Neural progenitor cell (in vitro differentiated cells): ENCODE measurements around the gene ANKDD1A. TPM values are rescaled to one million over a fixed set of nuclear protein-coding genes. Genes with fewer than 3 reads are reported as not detected.
A peak's percentile ranks its signal among the peaks of the same experiment; 100 is the strongest.

Experiments used
- DNase-seq: peaks from one replicate; pipeline ENCODE4 v3.0.0-alpha.2; 2016; ENCODE audit warnings: low spot score
- H2AFZ ChIP-seq: fragments of 200-600 bp; sonication (generic); replicated peaks from 2 replicates; pipeline ENCODE4 v1.6.1; 2016; ENCODE audit warnings: antibody characterized with exemption
- H3F3A ChIP-seq: fragments of 200-600 bp; sonication (generic); 2 replicates; pipeline ENCODE4 v1.6.1; 2016; ENCODE audit warnings: antibody characterized with exemption, low read depth
- H3K27ac ChIP-seq: fragments of 200-600 bp; sonication (generic); 2 replicates; pipeline ENCODE4 v1.5.1; 2016; ENCODE audit warnings: mild to moderate bottlenecking
- H3K27me3 ChIP-seq: fragments of 200-600 bp; sonication (generic); 2 replicates; pipeline ENCODE4 v1.6.1; 2016; ENCODE audit warnings: mild to moderate bottlenecking, moderate library complexity
- H3K36me3 ChIP-seq: fragments of 200-600 bp; sonication (generic); 2 replicates; pipeline ENCODE4 v1.5.1; 2016
- H3K4me1 ChIP-seq: fragments of 200-600 bp; sonication (generic); 2 replicates; pipeline ENCODE4 v1.6.1; 2016; ENCODE audit warnings: mixed run types
- H3K4me2 ChIP-seq: fragments of 200-600 bp; sonication (generic); 2 replicates; pipeline ENCODE4 v1.6.1; 2016
- H3K4me3 ChIP-seq: fragments of 200-600 bp; sonication (generic); 2 replicates; pipeline ENCODE4 v1.5.1; 2016
- H3K79me2 ChIP-seq: fragments of 200-600 bp; sonication (generic); 2 replicates; pipeline ENCODE4 v1.6.1; 2016; ENCODE audit warnings: low read depth
- H3K9ac ChIP-seq: fragments of 200-600 bp; sonication (generic); 2 replicates; pipeline ENCODE4 v1.6.1; 2016
- H3K9me3 ChIP-seq: fragments of 200-600 bp; sonication (generic); 2 replicates; pipeline ENCODE4 v1.5.1; 2016; ENCODE audit warnings: low read depth
- H4K20me1 ChIP-seq: fragments of 200-600 bp; sonication (generic); 2 replicates; pipeline ENCODE4 v1.6.1; 2016; ENCODE audit warnings: low read depth
- H3K27ac Mint-ChIP-seq: 3 replicates; pipeline ENCODE4 v1.8.0; 2021; ENCODE audit warnings: mixed read lengths
- H3K27me3 Mint-ChIP-seq: 2 replicates; pipeline ENCODE4 v1.8.0; 2022; ENCODE audit warnings: low read depth, mild to moderate bottlenecking, inconsistent platforms, moderate library complexity, mixed read lengths; ENCODE audit not compliant: insufficient read depth
- H3K36me3 Mint-ChIP-seq: 3 replicates; pipeline ENCODE4 v1.8.0; 2021; ENCODE audit warnings: mixed read lengths
- H3K4me1 Mint-ChIP-seq: 3 replicates; pipeline ENCODE4 v1.8.0; 2021; ENCODE audit warnings: mixed read lengths
- H3K4me3 Mint-ChIP-seq: 3 replicates; pipeline ENCODE4 v1.8.0; 2021; ENCODE audit warnings: mild to moderate bottlenecking, moderate library complexity, mixed read lengths
- H3K9me3 Mint-ChIP-seq: 3 replicates; pipeline ENCODE4 v1.8.0; 2020; ENCODE audit warnings: mixed read lengths
- CTCF ChIP-seq: fragments of 200-600 bp; sonication (generic); IDR thresholded peaks from 2 replicates; pipeline ENCODE4 v1.5.1; 2017; ENCODE audit warnings: antibody characterized with exemption, mild to moderate bottlenecking
- EZH2 ChIP-seq: fragments of 200-600 bp; sonication (generic); IDR thresholded peaks from 2 replicates; pipeline ENCODE4 v1.6.1; 2017; ENCODE audit warnings: antibody characterized with exemption, mild to moderate bottlenecking, moderate library complexity
- EZH2phosphoT487 ChIP-seq: fragments of 200-600 bp; sonication (generic); IDR thresholded peaks from 2 replicates; pipeline ENCODE4 v1.6.1; 2017; ENCODE audit warnings: antibody characterized with exemption
- total RNA-seq: library from RNA; depleted of rRNA; stranded (reverse); fragments of >200 nt; gene quantifications from 2 replicates; pipeline ENCODE4 v1.2.3, GENCODE V29; 2015; ENCODE audit warnings: low replicate concordance

Gene ANKDD1A
- total RNA-seq, 1 donor from 2014 or later: 6.1 TPM

- no peaks in the 10 kb centered on the region for H3K4me1 Mint-ChIP-seq
- no peaks in the 10 kb centered on the region for H4K20me1 ChIP-seq
- H3K27ac Mint-ChIP-seq: no peak overlapping the region
- no peaks in the 10 kb centered on the region for H3K79me2 ChIP-seq
- TF ChIP-seq EZH2phosphoT487 (no peak), EZH2 (no peak), CTCF (no peak)
- no peak overlapping the region for H3K4me3 ChIP-seq
- H3K9me3 ChIP-seq: no peaks in the 10 kb centered on the region
- no peak for DNase-seq
- no peaks in the 10 kb centered on the region for H3K36me3 ChIP-seq
- H3F3A ChIP-seq: no peaks in the 10 kb centered on the region
- peaks cover 18% of the 10 kb centered on the region for H3K9me3 Mint-ChIP-seq
- H3K4me3 Mint-ChIP-seq: no peak overlapping the region
- no peak overlapping the region for H2AFZ ChIP-seq
- H3K27ac ChIP-seq: no peak overlapping the region
- no peak overlapping the region for H3K4me2 ChIP-seq
- H3K9ac ChIP-seq: no peak overlapping the region
- H3K36me3 Mint-ChIP-seq: peaks cover 16% of the 10 kb centered on the region
- H3K4me1 ChIP-seq: no peaks in the 10 kb centered on the region
- H3K27me3 Mint-ChIP-seq: peaks cover 8% of the 10 kb centered on the region
- H3K27me3 ChIP-seq: no peaks in the 10 kb centered on the region
Observed at GRCh38 chr15:64954395-64954794, 42.7 kb downstream of the ANKDD1A start.

DNA sequence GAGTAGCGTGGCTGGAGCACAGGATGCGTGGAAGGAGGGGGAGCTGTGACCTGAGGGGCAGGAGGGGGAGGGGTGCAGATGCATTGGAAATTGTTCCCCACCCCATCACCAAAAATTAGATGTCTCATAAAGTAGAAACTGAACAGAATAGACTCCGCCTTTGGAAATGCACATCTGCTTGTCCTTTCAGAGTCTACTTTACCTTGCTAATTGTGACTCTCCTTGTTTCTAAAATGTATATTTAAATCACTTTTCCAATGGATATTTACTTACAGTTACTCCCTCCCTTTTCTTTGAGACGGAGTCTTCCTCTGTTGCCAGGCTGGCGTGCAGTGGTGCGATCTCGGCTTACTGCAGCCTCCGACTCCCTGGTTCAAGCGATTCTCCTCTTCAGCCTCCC, 47.4 kb downstream of the ANKDD1A start:
- H3K4me2 ChIP-seq: no peak overlapping the region
- H3K27ac ChIP-seq: no peak overlapping the region
- no peak overlapping the region for H2AFZ ChIP-seq
- no peaks in the 10 kb centered on the region for H3K9me3 ChIP-seq
- Mint-ChIP-seq H3K4me3 (no peak overlapping the region), H3K36me3 (peaks cover 41% of the 10 kb centered on the region), H3K27ac (no peak overlapping the region), H3K4me1 (no peaks in the 10 kb centered on the region), H3K9me3 (peaks cover 9% of the 10 kb centered on the region), H3K27me3 (peaks cover 11% of the 10 kb centered on the region)
- no peaks in the 10 kb centered on the region for H3K4me1 ChIP-seq
- H3K9ac ChIP-seq: no peak overlapping the region
- H3K79me2 ChIP-seq: no peaks in the 10 kb centered on the region
- H3F3A ChIP-seq: no peaks in the 10 kb centered on the region
- no peak for DNase-seq
- H3K27me3 ChIP-seq: no peaks in the 10 kb centered on the region
- no peaks in the 10 kb centered on the region for H3K36me3 ChIP-seq
- H3K4me3 ChIP-seq: no peak overlapping the region
- H4K20me1 ChIP-seq: no peaks in the 10 kb centered on the region
- TF ChIP-seq CTCF: no peak
- no peak for TF ChIP-seq EZH2phosphoT487
- TF ChIP-seq EZH2: no peak

GRCh38 chr15:64960153-64960552, 48.5 kb downstream of the ANKDD1A start:
- Histone ChIP-seq H3K9ac (no peak overlapping the region), H2AFZ (no peak overlapping the region), H3K79me2 (no peaks in the 10 kb centered on the region), H4K20me1 (no peaks in the 10 kb centered on the region), H3K27ac (no peak overlapping the region), H3K36me3 (no peaks in the 10 kb centered on the region), H3K27me3 (no peaks in the 10 kb centered on the region), H3K4me1 (no peaks in the 10 kb centered on the region), H3K4me3 (no peak overlapping the region), H3F3A (no peaks in the 10 kb centered on the region), H3K4me2 (no peak overlapping the region), H3K9me3 (no peaks in the 10 kb centered on the region)
- no peak for TF ChIP-seq EZH2
- TF ChIP-seq EZH2phosphoT487: no peak
- TF ChIP-seq CTCF: no peak
- H3K9me3 Mint-ChIP-seq: no peaks in the 10 kb centered on the region
- no peak for DNase-seq
- no peak overlapping the region for H3K4me3 Mint-ChIP-seq
- H3K27ac Mint-ChIP-seq: no peak overlapping the region
- H3K36me3 Mint-ChIP-seq: peaks cover 46% of the 10 kb centered on the region
- H3K4me1 Mint-ChIP-seq: no peaks in the 10 kb centered on the region
- peaks cover 6% of the 10 kb centered on the region for H3K27me3 Mint-ChIP-seq

DNA sequence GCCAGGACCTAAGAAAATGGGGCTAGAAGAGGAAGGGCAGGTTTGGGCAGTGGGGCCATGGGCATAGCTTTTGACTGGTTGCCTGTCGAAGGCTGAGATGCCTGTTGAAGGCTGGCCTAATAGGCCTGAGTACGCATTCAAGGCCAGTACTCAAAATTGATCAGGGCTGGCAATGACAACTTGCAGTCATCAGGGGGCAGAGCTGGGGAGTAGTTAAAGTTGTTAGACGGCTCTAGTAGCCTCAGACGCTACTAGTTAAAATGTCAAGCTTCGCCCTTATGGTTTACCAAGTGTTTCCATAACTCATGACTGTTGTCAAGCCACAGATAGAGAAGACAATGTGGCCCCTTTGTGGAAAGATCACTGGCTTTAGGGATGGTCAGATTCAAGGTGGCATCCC, 49.3 kb downstream of the ANKDD1A start:
- peaks cover 6% of the 10 kb centered on the region for H3K27me3 Mint-ChIP-seq
- no peaks in the 10 kb centered on the region for H3K27me3 ChIP-seq
- no peak overlapping the region for H3K9ac ChIP-seq
- H2AFZ ChIP-seq: no peak overlapping the region
- H3K4me3 ChIP-seq: no peak overlapping the region
- no peak overlapping the region for H3K4me3 Mint-ChIP-seq
- no peaks in the 10 kb centered on the region for H4K20me1 ChIP-seq
- H3K27ac ChIP-seq: no peak overlapping the region
- H3K4me2 ChIP-seq: no peak overlapping the region
- H3K36me3 Mint-ChIP-seq: peaks cover 42% of the 10 kb centered on the region
- H3K36me3 ChIP-seq: no peaks in the 10 kb centered on the region
- H3K9me3 Mint-ChIP-seq: no peaks in the 10 kb centered on the region
- H3K4me1 ChIP-seq: no peaks in the 10 kb centered on the region
- DNase-seq: no peak
- H3K9me3 ChIP-seq: no peaks in the 10 kb centered on the region
- no peaks in the 10 kb centered on the region for H3K4me1 Mint-ChIP-seq
- no peak overlapping the region for H3K27ac Mint-ChIP-seq
- H3K79me2 ChIP-seq: no peaks in the 10 kb centered on the region
- TF ChIP-seq EZH2: no peak
- peak; percentile 30 for TF ChIP-seq CTCF
- no peaks in the 10 kb centered on the region for H3F3A ChIP-seq
